HG03460 (cell line): ENCODE results near the gene ARID1B.

Experiments used
- ATAC-seq: cut with Tn5 transposase; IDR thresholded peaks from one replicate; pipeline ENCODE4 v1.9.1; 2021; ENCODE audit not compliant: unreplicated experiment

ARID1B gene

DNA sequence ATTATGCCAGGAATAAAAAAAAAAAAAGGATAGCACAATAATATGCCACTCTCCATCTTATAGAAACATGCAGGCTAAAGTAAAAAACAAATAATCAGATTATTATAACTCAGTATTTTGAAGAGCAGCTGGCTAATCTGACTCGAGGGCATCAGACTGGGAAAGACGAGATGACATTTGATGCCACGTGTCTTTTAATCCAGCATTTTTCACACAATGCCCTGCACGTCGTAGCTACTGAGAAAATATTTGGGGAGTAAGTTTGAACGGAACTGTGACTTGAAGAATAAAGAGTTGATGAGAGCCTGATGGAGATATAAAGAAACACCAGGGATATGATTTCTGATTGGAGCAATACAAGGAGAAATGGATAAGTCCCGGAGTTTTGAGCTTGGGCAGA, 237.7 kb downstream of the ARID1B start:
- no peak for ATAC-seq

GRCh38 chr6:157017022-157017421, 239.8 kb downstream of the ARID1B start:
- ATAC-seq, result no peak

DNA sequence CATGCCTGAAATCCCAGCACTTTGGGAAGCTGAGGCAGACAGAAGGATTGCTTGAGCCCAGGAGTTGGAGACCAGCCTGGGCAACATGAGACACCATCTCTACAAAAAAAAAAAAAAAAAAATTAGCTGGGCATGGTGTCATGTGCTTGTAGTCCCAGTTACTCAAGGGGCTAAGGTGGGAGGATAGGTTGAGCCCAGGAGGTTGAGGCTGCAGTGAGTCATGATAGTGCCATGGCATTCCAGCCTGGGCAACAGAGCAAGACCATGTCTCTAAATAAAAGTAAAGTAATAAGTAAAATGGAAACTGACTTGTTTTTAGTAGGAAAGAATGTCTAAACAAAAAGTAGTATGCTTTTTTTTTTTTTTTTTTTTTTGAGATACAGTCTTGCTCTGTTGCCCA, 240.7 kb downstream of the ARID1B start:
- no peak for ATAC-seq

- ATAC-seq, result no peak
Measured at GRCh38 chr6:157019115-157019641, 242.0 kb downstream of the ARID1B start.

GRCh38 chr6:157019733-157020132, 242.6 kb downstream of the ARID1B start:
- ATAC-seq, result no peak

GRCh38 chr6:157020398-157020797, 243.2 kb downstream of the ARID1B start:
- no peak for ATAC-seq

- peak; percentile 42 for ATAC-seq
Measured at GRCh38 chr6:157020881-157021343, 243.7 kb downstream of the ARID1B start.

DNA sequence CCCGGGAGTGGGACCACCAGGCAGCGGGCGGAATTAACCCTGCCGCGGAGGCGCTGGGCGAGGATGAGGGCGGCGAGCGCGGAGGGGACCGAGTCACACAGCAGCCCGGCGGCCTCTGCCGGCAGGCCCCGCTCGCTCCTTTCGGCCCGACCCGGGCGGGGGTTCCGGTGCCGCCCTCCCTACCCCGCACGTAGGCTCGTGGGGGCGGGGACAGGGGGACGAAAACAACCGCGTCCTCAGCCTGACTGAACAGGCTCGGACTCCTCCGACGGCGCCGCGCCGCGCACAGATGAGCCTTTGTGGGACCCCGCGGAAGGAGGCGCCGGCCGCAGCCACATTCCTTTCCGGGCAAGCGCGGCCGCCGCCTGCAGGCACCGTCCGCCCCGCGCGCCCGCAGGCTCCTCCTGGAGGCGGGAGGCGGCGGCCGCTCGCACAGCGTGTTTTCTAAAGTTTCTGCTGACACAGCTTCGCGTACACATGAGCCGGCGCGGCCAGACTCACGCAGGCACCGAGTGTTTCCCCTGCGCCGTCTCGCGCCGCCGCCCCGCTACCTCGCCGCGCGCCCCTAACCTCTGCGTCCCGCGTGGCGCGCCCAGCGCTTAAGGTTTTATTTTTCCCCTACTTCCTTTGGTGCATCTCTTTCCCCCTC, 244.3 kb downstream of the ARID1B start:
- peak; percentile 71 for ATAC-seq

DNA sequence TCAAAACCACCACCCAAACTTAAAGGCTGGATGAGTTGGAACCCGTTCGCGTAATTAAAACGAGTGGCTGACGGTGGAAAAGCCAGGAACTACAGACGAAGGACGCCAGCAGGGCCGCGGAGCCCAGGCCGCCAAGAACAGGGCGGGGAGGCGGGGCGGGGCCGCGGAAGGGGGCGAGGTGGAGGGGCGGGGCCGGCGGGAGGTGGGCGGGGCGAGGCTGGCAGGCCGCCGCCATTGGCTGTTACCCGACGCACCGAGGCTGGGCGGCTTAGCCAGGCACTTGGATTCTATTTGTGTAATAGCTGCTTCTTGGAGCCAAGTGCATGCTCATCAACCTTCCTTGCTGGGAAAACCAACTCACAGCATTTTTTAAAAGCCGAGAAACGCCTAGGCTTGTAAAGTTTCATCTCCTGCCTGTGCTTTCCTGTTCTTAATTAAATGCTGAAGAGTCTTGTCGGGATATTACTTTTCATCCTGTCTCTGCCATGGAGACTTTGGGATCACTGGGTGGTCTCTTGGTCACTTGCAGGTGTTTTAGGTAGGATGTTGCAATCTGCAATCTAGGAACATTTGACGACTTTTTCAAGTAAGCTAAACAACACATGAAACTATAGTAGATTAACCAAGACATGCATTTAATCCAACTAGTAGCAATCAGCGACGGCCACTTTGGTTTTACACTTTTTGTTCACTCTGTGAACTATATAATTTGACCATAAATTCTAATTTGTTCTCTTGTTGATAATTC, 245.0 kb downstream of the ARID1B start:
- peak; percentile 46 for ATAC-seq

GRCh38 chr6:157023958-157024357, 246.8 kb downstream of the ARID1B start:
- ATAC-seq, result no peak

- ATAC-seq, result no peak
Measured at GRCh38 chr6:157024745-157025144, 247.6 kb downstream of the ARID1B start.

- no peak for ATAC-seq
Measured at GRCh38 chr6:157025437-157025836, 248.3 kb downstream of the ARID1B start.

DNA sequence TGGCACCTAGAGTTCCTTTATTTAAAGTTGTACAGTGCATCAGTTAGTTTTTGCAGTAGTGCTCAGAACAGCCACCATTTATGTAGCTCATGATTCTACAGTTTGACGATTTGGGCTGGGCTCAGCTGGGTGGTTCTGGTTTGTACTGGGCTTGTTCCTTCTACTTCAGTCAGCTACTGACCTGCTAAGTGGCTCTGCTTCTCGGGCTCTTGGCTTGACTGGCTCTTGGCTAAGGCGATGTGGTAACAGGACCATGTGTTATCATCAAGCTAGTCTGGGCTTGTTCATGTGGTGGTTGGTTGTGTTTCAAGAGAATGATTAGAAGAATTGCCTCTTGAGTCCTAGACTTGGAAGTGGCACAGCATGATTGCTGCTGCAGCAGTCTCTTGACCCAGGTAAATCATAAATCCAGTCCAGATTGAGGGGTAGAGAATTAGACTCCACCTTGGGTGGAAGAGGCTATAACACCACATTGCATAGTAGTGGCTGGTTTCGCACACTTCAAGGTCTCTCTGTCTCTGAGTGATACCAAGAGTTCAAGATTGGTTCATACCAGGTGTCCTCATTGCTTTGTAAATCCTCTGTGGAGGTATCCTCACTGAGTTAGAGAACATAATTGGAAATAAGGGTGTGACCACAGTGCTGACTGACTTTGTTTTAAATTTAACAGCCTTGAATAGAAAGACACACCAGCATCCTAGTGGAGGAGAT, 253.0 kb downstream of the ARID1B start:
- peak; percentile 56 for ATAC-seq

- ATAC-seq, result no peak
Measured at GRCh38 chr6:157030755-157031154, 253.6 kb downstream of the ARID1B start.

DNA sequence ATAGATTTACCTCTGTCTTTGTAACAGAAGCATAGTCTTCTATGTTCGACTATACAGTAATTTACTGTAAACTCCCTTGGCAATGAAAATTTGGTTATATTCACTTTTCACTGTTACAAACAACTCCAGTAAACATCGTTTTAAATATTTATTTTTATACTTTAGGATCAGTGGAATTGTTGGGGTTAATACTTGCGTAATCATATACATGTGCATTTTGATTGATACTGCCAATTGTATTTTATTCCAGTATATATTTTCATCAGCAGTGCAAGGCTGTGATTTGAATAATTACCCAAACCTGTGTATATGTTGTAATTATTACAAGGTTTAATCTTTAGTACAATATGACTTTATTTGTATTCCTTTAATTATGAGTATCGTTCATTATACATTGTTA, 255.7 kb downstream of the ARID1B start:
- no peak for ATAC-seq

DNA sequence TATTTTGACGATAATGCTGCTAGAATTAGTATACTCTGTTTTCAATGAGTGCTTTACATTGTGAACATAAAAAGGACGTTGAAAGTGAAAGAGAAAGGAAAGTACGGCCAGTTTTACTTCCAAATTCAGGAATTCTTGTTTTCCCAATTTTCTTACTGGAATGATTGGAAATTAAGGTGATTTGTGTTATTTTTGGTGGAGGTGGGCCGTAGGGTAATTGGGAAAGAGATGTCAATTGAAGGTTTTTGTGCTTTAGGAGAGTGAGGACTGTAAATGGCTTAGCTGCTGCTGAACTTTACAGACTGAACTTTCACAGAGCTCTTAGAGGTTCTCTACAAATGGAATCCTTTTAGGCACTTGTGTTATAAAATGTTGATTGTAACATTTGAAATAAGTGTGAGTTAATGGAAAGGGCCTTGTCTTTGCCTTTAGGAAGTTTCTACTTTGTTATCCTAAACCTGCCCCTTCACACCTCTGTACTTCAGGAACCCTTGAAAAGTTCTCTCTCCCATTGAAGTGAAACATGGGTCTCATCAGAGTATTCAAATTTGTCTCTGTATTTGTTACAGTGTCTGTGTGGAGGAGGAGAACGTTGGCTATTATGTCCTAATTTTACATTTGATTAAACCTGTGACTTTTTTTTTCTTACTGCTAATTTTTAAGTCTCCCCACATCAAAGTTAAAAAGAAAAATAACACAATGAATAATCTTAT, 256.4 kb downstream of the ARID1B start:
- ATAC-seq, result no peak

DNA sequence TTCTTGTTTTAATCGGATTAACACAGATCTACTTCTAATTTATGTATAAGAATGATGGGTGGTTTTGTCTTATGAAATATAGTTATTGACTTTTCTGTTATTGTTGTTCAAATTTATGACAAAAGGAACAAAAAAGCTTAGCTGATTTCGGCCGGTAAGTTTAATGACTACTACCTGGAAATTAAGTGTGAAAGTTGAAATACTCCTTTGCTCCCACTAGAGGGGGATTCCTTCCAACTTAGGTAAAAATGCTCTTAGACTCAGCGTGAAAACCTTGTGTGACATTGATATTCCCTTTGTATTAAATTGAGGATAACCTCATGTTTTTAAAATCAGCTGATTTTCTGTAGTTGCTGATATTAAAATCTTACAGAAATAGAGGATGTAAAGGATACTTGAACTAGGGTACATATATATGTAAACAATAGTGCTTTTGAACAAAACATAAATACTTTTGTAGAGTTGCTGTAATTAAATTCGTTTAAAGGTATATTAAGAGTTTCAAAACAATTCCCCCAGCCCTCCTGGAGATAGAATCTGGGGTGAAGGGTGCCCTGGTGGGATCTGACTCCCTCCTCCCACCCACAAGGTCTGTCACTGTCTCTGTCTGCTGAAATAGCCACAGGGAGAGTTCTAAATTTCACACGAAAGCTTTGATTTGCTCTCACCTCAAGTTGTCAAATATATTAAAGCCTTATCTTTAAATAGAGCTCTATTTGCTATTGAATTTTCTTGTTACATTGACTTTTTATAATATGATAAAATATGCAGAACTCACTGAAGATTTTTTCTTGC, 257.5 kb downstream of the ARID1B start:
- no peak for ATAC-seq

- no peak for ATAC-seq
Measured at GRCh38 chr6:157035546-157035945, 258.4 kb downstream of the ARID1B start.

DNA sequence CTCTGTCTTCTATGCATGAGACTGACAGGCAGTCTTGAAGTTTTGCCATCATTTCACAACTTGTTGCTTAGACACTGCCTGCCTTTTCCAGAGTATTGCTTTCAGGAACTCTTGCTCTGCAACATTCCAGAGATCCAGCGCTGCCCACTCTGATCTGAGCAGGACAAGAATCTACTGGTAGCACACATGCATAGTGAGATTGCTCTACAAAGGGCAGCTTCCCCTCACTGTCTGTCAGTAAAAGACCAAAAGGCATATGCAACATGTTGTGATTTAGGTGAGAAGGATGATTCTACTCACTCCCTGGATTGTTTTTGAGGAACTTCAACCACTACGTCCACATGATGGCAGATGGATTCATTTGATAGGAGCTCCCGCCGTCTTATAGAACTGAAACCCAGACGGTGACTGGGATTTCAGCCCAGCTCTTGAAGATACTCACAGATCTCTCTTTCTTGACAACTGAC, 259.1 kb downstream of the ARID1B start:
- ATAC-seq, result no peak

- no peak for ATAC-seq
Measured at GRCh38 chr6:157037165-157037564, 260.0 kb downstream of the ARID1B start.
